Mesenchymal stem cell (in vitro differentiated cells and primary cell): ENCODE measurements around the gene RASSF7.

Experiments
- DNase-seq: peaks from one replicate; pipeline ENCODE4 v3.0.0-alpha.2; 2013
- H2AFZ ChIP-seq: one replicate; pipeline ENCODE4 v1.6.1; 2013; ENCODE audit warnings: low read depth, mild to moderate bottlenecking, control low read depth, inconsistent platforms, low read length, moderate library complexity
- H2AK5ac ChIP-seq: 2 replicates; pipeline ENCODE4 v1.6.1; 2013; ENCODE audit warnings: low read length, moderate library complexity, mild to moderate bottlenecking, inconsistent platforms; ENCODE audit not compliant: severe bottlenecking
- H2BK120ac ChIP-seq: one replicate; pipeline ENCODE4 v1.6.1; 2013; ENCODE audit warnings: low read depth, mild to moderate bottlenecking, inconsistent platforms, low read length, moderate library complexity
- H2BK12ac ChIP-seq, 2 experiments: one replicate each; pipeline ENCODE4 v1.6.1; 2013; ENCODE audit warnings: inconsistent platforms in 2 of 2, low read length in 2 of 2, mild to moderate bottlenecking in 2 of 2, moderate library complexity in 2 of 2, control low read depth in 1 of 2
- H2BK15ac ChIP-seq: one replicate; pipeline ENCODE4 v1.6.1; 2013; ENCODE audit warnings: mild to moderate bottlenecking, low read depth, inconsistent platforms; ENCODE audit not compliant: poor library complexity, severe bottlenecking
- H2BK5ac ChIP-seq: 2 replicates; pipeline ENCODE4 v1.6.1; 2013; ENCODE audit warnings: low read depth, mild to moderate bottlenecking, low read length, control low read depth, inconsistent platforms; ENCODE audit not compliant: poor library complexity, severe bottlenecking
- H3K14ac ChIP-seq, 2 experiments: one replicate each; pipeline ENCODE4 v1.6.1; 2013; ENCODE audit warnings: inconsistent platforms in 2 of 2, low read length in 2 of 2, control low read depth in 1 of 2, mild to moderate bottlenecking in 1 of 2, moderate library complexity in 1 of 2
- H3K18ac ChIP-seq, 2 experiments: one replicate each; pipeline ENCODE4 v1.6.1; 2013; ENCODE audit warnings: inconsistent platforms in 2 of 2, low read length in 2 of 2, control low read depth in 1 of 2, low read depth in 1 of 2, mild to moderate bottlenecking in 1 of 2
- H3K23ac ChIP-seq, 2 experiments: one replicate each; pipeline ENCODE4 v1.6.1; 2013; ENCODE audit warnings: inconsistent platforms in 2 of 2, low read length in 2 of 2, mild to moderate bottlenecking in 2 of 2, moderate library complexity in 2 of 2, control low read depth in 1 of 2
- H3K27ac ChIP-seq: 2 replicates; pipeline ENCODE4 v1.5.1; 2013; ENCODE audit warnings: mild to moderate bottlenecking, moderate library complexity, low read length, control low read depth, inconsistent platforms; ENCODE audit not compliant: poor library complexity, severe bottlenecking
- H3K27me3 ChIP-seq, 2 experiments: 2 replicates each; pipeline versions ENCODE4 v1.6.1 to v1.7.0; 2013; ENCODE audit warnings: low read length in 2 of 2, mild to moderate bottlenecking in 2 of 2, moderate library complexity in 2 of 2, control low read depth in 1 of 2, inconsistent platforms in 1 of 2; ENCODE audit not compliant: control insufficient read depth in 1 of 2, insufficient read depth in 1 of 2
- H3K36me3 ChIP-seq, 2 experiments: 2 replicates each; pipeline versions ENCODE4 v1.6.1 to v1.7.0; 2013; ENCODE audit warnings: low read length in 2 of 2, control low read depth in 1 of 2, inconsistent platforms in 1 of 2, low read depth in 1 of 2, mild to moderate bottlenecking in 1 of 2; ENCODE audit not compliant: insufficient read depth in 2 of 2, control insufficient read depth in 1 of 2
- H3K4ac ChIP-seq, 2 experiments: one replicate each; pipeline ENCODE4 v1.6.1; 2013; ENCODE audit warnings: inconsistent platforms in 2 of 2, low read length in 2 of 2, mild to moderate bottlenecking in 2 of 2, moderate library complexity in 2 of 2, control low read depth in 1 of 2, low read depth in 1 of 2
- H3K4me1 ChIP-seq: 2 replicates; pipeline ENCODE4 v1.6.1; 2013; ENCODE audit warnings: low read depth, low read length, control low read depth; ENCODE audit not compliant: control insufficient read depth, insufficient read depth
- H3K4me2 ChIP-seq: 2 replicates; pipeline ENCODE4 v1.6.1; 2013; ENCODE audit warnings: low read length, mild to moderate bottlenecking, inconsistent platforms; ENCODE audit not compliant: poor library complexity, severe bottlenecking
- H3K4me3 ChIP-seq, 2 experiments: 2 replicates each; pipeline versions ENCODE4 v1.5.1 to v1.7.0; 2013; ENCODE audit warnings: low read length in 2 of 2, mild to moderate bottlenecking in 2 of 2, control low read depth in 1 of 2, low read depth in 1 of 2; ENCODE audit not compliant: insufficient read depth in 1 of 2
- H3K79me1 ChIP-seq: replicated peaks from 2 replicates; pipeline ENCODE4 v1.6.1; 2013; ENCODE audit warnings: mild to moderate bottlenecking, control low read depth, low read length, inconsistent platforms; ENCODE audit not compliant: poor library complexity, severe bottlenecking
- H3K9ac ChIP-seq: 2 replicates; pipeline ENCODE4 v1.7.0; 2013; ENCODE audit warnings: mild to moderate bottlenecking, low read length, moderate library complexity
- H3K9me3 ChIP-seq: 2 replicates; pipeline ENCODE4 v1.7.0; 2013; ENCODE audit warnings: mild to moderate bottlenecking, low read length; ENCODE audit not compliant: control insufficient read depth
- H4K8ac ChIP-seq: one replicate; pipeline ENCODE4 v1.6.1; 2013; ENCODE audit warnings: inconsistent platforms, mild to moderate bottlenecking, low read length, moderate library complexity
- H4K91ac ChIP-seq: one replicate; pipeline ENCODE4 v1.6.1; 2013; ENCODE audit warnings: mild to moderate bottlenecking, low read length, inconsistent platforms
- WGBS: methylation state at CpG from one replicate; pipeline ENCODE4 v1.1.7; 2013; ENCODE audit warnings: mixed read lengths; 5-methylcytosine and 5-hydroxymethylcytosine counted together

RASSF7 gene

GRCh38 chr11:554428-555226, 6.1 kb upstream of the RASSF7 start:
- no peak overlapping the region for H3K4ac ChIP-seq
- no peak overlapping the region for H3K18ac ChIP-seq
- no peak overlapping the region for H2AFZ ChIP-seq
- H2BK12ac ChIP-seq = no peak overlapping the region
- no peak overlapping the region for H3K27ac ChIP-seq
- no peak overlapping the region for H3K14ac ChIP-seq
- H3K27me3 ChIP-seq = peaks cover 12 to 75% of the 10 kb centered on the region in 2 experiments
- whole genome bisulfite sequencing = 21% methylated on average over 31 of the region's 60 CpGs
- H3K4me1 ChIP-seq = peaks cover 18% of the 10 kb centered on the region
- H3K9me3 ChIP-seq = no peaks in the 10 kb centered on the region
- H3K9ac ChIP-seq = no peak overlapping the region
- no peak overlapping the region for H2BK5ac ChIP-seq
- H3K36me3 ChIP-seq = no peaks in the 10 kb centered on the region
- no peak overlapping the region for H2BK15ac ChIP-seq
- no peak overlapping the region for H3K23ac ChIP-seq
- H3K4me3 ChIP-seq = peak overlapping the region in 1 of 2 experiments; percentile 29
- no peak overlapping the region for H2BK120ac ChIP-seq
- no peak overlapping the region for H4K8ac ChIP-seq
- H2AK5ac ChIP-seq = no peak overlapping the region
- H4K91ac ChIP-seq = no peak overlapping the region
- peak overlapping the region; percentile 44 for H3K4me2 ChIP-seq
- DNase-seq = peak; percentile 30
- no peaks in the 10 kb centered on the region for H3K79me1 ChIP-seq

GRCh38 chr11:555227-555779, 5.5 kb upstream of the RASSF7 start:
- H3K18ac ChIP-seq = no peak overlapping the region
- no peak overlapping the region for H3K23ac ChIP-seq
- peak overlapping the region; percentile 79 for H3K4me2 ChIP-seq
- H4K91ac ChIP-seq = no peak overlapping the region
- no peak overlapping the region for H4K8ac ChIP-seq
- H2BK12ac ChIP-seq = no peak overlapping the region
- H3K9me3 ChIP-seq = no peaks in the 10 kb centered on the region
- H3K27ac ChIP-seq = no peak overlapping the region
- no peak overlapping the region for H3K9ac ChIP-seq
- 3% methylated on average over 35 of the region's 57 CpGs for WGBS
- H2BK5ac ChIP-seq = no peak overlapping the region
- no peak overlapping the region for H3K4ac ChIP-seq
- peaks cover 25% of the 10 kb centered on the region for H3K4me1 ChIP-seq
- no peak overlapping the region for H2AK5ac ChIP-seq
- no peak overlapping the region for H3K14ac ChIP-seq
- peaks cover 12 to 81% of the 10 kb centered on the region in 2 experiments for H3K27me3 ChIP-seq
- peak overlapping the region; percentile 32 for H2BK15ac ChIP-seq
- no peaks in the 10 kb centered on the region for H3K79me1 ChIP-seq
- H2BK120ac ChIP-seq = no peak overlapping the region
- H3K36me3 ChIP-seq = no peaks in the 10 kb centered on the region
- H2AFZ ChIP-seq = no peak overlapping the region
- peak overlapping the region in 1 of 2 experiments; percentile 48 for H3K4me3 ChIP-seq
- DNase-seq = no peak

GRCh38 chr11:555780-556661, 4.7 kb upstream of the RASSF7 start:
- Histone ChIP-seq H2AFZ (no peak overlapping the region), H2BK5ac (no peak overlapping the region), H3K9me3 (no peaks in the 10 kb centered on the region), H3K4ac (no peak overlapping the region), H3K36me3 (no peaks in the 10 kb centered on the region), H3K23ac (no peak overlapping the region), H3K9ac (no peak overlapping the region), H3K27me3 (peaks cover 12 to 82% of the 10 kb centered on the region in 2 experiments), H4K91ac (no peak overlapping the region), H3K4me3 (no peak overlapping the region), H3K27ac (no peak overlapping the region), H2AK5ac (no peak overlapping the region), H3K4me1 (peaks cover 26% of the 10 kb centered on the region), H2BK15ac (no peak overlapping the region), H3K4me2 (peak overlapping the region; percentile 79), H2BK120ac (no peak overlapping the region), H3K79me1 (no peaks in the 10 kb centered on the region), H3K14ac (no peak overlapping the region), H3K18ac (peak overlapping the region in 1 of 2 experiments; percentile 18), H4K8ac (no peak overlapping the region), H2BK12ac (no peak overlapping the region)
- DNase-seq = peak; percentile 22
- WGBS = 5% methylated on average over 73 of the region's 104 CpGs
